NCI-H526 (cell line): ENCODE data around the gene ROBO2.
"Not testable (repeated sequence)": the region's sequence is repeated elsewhere in the genome, so short reads cannot be mapped to it uniquely, and the experiment has no call there.

Experiments
- DNase-seq, 2 experiments: peaks; one replicate each; lab custom pipeline; 2025; lab: John Stamatoyannopoulos, UW

ROBO2 gene

DNA sequence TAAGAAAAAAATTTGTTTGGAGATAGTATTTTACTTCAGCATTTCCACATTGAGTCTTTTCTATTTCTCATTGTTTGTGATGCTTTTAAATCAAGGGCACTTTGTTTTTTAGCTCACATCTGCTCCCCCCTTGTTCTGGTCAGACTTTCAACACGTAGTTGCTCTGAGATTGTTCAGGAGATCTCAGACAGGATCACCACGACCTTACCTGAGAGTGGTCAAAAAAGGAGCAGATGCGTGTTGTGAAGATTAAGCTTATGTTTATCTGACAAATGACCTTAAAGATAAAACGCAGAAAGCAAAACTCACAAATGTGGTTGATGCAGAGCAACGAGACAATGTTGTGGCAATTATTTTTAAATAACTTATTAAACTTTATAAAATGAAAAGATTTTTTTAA lies 298.3 kb downstream of the ROBO2 start:
- DNase-seq, result no peak

DNA sequence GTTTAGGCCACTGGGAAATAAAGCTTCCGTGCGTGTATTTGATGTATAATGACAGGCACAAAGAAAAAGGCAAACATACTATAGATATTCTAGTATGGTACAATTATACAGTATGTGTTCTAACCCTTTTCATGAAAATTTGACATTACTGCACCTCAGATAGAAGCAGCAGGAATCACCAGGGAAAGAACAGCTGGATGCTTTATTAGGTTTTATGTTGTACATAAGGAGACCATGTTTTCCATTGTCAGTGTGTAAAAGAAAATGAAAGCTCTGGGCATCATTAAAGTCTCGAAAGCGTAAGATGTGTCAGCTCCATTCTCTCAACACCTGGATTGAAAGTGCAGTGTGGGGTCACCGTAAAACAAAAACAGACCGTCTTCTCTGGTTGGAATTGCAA lies 302.1 kb downstream of the ROBO2 start:
- DNase-seq, result no peak

DNA sequence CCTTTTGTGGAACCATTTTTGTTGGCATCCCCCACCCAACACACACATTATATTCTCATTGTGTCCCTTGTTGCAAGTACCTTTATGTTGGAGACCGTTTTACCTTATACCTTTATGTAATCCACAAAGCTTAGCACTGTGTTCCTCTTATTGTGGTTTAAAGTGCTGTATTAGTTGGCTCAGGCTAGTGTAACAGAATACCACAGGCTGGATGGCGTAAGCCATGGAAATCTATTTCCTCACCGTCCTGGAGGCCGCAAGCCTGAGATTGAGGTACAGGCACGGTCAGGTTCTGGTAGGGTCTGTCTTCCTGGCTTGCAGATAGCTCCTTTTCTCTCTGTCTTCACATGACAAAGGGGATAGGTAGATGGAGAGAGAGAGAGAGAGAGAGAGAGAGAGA lies 302.8 kb downstream of the ROBO2 start:
- DNase-seq, result no peak

DNA sequence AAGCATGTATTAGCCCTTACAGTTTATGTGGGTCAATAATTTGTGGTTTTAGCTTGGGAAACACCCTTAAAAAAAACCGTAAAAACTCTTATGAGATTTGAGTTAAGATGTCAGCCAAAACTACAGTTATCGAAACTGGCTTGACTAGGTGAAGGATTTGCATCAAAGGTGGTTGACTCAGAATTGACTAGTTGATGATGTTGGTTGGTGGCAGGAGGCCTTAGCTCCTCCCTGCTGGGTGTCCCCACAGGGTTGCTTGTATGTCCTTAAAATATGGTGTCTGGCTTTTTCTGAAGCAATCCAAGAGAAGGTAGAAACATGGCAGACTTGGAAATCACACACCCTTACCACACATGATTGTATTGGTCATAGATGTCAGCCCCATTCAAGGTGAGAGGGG lies 305.1 kb downstream of the ROBO2 start:
- no peak for DNase-seq

DNA sequence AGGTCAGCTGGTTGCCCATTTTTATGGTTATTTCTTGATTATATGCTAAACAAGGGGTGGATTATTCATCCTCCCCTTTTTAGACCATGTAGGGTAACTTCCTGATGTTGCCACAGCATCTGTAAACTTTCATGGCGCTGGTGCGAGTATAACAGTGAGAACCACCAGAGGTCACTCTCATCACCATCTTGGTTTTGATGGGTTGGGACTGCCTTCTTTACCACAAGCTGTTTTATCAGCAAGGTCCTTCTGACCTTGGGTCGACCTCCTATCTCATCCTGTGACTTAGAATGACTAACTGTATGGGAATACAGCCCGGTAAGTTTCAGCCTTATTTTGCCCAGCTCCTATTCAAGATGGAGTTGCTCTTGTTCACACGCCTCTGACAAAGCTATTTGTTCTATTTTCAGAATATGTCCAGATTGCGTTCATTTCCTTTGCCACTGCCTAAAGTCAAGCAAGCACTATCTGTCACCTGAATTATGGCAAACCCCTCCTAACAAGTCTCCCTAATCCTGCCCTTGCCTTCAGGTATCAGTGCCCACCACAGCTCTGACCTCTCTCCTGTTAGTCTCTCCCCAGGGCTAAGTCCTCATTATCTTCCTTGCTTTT lies 308.5 kb downstream of the ROBO2 start:
- peak in 1 of 2 experiments; percentile 24 for DNase-seq

DNA sequence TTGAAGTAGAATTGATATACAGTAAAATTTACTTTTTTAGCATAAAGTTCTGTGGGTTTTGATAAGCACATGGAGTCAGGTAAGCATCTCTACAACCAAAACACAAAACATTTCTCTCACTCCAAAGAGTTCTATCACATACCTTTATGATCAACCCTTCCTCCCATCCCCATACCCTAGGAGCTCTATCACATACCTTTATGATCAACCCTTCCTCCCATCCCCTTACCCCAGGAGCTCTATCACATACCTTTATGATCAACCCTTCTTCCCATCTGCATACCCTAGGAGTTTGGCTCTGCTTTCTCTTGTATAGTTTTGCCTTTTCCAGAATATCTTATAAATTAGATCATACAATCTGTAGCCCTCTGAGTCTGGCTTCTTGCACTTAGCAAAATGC lies 315.1 kb downstream of the ROBO2 start:
- no peak for DNase-seq

DNA sequence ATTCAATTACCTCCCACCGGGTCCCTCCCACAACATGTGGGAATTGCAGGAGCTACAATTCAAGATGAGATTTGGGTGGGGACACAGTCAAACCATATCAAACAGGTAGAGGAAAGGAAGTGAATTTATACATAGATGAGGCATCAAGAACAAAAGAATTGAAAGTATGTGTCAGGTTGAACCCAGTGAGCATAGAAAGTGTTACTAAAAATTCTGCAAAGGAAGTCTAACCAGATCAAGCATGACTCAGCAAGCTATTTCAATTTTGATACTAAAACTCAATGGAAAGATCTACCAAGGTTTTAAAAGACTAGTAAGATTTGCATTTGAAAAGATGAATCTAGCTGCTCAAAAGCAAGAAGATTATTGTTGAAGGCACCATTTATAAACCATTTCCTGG lies 323.0 kb downstream of the ROBO2 start:
- DNase-seq, result no peak

DNA sequence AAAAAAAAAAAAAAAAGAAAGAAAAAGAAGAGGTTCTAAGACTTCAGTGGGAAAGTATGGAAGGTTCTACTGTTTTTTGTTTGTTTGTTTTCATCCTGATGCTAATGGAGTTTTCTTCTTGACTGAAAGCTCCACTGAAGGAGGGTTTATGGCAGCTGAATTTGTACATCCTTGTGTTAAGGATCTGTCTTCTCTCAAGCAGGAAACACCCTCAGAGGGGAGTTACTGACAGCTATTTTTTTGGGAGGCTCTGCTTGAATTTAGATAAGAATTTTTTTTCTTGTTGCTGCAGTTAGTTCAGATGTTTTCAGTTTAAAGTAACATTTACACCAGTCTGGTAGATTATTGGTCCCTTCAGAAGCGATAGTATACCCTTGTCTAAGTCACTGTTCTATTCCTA lies 325.3 kb downstream of the ROBO2 start:
- no peak for DNase-seq

DNA sequence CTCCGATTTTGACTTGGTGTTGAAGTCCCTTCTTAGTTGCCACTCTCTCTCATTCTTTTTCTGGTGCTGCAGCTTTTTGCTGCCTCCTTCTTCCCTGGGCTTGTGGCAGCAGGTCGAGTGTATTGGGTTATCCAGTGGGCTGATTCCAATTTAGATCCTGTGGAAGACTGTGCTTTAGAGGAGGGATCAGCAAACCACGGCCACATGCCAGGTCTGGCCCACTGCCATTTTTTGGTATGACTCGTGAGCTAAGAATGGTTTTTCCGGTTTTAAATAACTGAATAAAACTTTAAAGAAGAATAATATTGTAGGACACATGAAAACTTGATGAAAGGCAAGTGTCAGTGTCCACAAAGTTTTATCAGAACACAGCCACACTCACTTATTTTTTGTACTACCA lies 330.5 kb downstream of the ROBO2 start:
- DNase-seq, result no peak

DNA sequence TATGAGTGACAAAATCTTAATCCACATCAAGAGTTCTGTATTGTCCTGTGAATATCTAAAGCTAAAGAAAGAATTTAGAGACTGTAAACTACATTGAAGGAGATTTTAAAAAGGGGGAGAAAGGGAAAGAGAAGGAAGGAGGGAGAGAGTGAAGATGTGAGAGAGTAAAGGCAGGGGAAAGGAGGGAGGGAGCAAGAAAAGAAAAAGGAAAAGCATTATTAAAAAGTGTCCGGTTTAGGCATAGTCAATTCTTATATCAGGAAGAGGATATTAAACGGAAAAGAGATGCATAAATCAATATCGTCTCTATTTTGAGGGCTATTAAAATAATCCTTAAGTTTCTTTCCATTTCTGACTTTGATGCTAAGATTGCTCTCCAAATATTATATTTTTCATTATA lies 332.1 kb downstream of the ROBO2 start:
- no peak for DNase-seq

DNA sequence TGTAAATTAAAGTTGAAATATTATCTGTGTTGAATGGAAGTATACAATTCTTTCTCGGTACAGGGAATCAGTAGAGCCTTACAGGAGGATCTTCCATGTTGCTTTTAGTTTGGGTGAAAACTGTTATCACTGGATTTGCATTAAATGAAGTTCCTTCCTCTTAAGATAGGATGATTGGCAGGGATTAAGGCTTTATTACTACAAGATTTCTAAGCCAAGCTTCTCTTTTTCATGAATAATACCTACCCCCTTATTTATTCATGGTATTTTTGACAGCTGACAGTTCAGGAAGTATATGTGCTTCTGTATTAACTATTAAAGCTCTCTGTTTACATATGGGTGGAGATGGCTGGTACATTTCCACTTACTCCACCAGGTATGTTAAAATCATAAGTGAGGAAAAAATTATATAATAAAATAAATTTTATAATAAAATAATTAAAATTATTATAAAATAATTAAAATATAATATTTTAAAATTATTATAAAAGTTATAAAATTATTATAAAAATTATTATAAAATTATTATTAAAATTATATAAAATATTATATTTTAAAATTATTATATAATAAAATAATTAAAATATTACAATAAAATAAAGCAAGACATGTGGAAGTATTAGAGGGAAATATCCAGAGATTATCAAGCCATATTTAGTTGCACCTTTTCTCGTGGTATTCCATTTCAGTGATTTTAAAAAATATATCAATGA lies 332.9 kb downstream of the ROBO2 start:
- no peak for DNase-seq

DNA sequence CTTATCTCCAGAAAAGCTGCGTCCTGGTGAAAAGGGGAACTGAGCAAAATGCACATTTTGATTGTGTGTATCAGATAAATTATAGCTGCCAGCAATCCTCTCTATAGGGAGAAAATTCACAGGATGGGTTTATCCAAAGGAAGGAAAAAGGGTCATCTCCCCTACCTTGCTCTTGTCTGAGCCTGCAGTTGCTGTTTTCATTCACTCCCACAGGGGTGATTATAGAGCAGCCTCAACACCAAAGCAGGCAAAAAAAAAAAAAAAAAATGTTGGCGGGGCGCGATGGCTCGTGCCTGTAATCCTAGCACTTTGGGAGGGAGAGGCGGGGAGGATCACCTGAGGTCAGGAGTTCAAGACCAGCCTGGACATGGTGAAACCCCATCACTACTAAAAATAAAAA lies 333.7 kb downstream of the ROBO2 start:
- no peak for DNase-seq

DNA sequence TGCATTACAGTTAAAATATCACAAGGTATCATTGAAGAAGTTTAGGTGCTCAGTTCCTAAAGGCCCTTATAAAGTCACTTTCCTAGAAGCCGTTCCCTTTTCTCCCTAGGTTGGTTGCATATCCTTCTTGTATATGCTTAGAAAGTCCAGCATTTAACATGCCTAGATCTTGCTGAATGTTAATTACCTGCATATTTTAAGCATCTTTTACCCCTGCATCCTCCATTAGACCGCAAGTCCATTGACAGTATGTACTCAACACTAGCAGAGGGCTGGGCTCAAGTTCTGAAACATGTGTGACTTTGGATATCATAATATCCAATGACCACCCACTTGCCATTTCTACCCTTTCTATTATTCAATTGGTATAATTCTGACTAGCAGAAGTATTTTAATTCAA lies 336.6 kb downstream of the ROBO2 start:
- no peak for DNase-seq

DNA sequence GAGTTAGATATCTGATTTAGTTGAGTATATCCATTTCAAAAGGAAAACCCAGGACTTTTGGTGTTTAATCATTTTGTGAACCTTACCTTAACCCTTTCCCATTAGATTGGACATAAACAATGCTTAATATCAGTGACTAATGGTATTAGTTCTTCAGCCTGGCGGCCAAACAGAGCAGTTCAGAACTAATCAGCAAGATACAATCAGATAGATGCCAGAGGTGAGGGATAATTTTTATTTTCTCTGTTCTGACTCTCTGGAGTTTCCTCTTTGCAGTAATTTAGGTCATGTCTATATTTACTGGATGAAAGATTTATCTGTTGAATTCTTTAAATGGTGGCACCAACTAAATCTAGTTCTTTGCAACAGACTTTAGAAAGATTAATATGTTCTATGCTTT lies 337.8 kb downstream of the ROBO2 start:
- no peak for DNase-seq

DNA sequence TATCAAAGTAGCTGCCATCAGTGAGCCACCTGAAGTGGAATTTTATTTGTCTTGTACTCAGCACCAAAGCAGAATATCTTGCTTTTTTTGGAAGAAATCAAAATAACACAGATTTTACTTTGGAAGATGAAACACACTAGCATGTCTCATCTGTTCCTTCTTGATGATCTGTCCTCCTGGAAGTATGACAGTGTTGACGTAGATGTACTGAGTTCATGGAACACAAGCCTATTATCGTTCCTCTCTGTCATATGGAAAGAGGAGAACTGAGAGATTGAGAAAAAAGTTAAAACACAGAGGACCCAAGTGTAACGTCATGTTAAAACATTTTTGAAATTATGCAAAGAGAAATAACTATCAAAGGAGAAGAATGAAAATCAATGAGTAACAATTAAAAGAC lies 340.2 kb downstream of the ROBO2 start:
- DNase-seq, result no peak

DNA sequence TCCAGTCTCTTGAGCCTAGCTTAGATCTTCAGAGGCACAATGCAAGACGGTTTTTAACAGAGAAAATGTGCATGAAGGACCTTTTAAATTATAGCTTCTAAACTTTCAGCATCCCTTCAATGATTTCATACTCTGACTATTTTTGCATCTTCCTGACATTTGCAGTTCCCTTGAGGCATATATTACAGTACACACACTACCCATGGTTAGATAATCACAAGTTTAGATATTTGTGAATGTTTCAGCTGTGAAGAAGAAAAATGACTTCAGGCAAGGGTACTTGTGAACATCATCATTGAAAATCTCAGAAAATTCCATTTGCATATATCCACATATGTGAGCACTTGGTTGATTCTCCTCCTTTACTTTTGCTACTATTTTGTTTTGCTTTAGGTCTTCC lies 341.5 kb downstream of the ROBO2 start:
- DNase-seq, result no peak

DNA sequence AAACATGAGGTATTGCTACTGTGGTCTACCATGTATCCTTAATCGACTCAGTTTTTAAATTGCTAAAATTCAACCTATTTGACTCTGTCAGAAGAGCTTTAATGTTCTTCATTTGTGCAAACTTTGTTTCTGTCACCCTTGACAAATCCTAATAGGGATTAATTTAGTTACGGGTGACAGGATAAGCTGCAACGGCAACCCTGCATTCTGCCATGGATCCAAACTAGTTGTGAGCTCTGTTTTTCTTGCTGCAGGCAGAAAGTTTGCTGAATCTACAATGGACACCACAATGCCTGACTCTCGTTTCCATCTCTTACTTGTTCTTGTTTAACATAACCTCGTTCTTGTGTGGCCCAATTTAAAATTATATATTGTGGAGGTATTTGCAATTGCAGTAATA lies 352.3 kb downstream of the ROBO2 start:
- no peak for DNase-seq

DNA sequence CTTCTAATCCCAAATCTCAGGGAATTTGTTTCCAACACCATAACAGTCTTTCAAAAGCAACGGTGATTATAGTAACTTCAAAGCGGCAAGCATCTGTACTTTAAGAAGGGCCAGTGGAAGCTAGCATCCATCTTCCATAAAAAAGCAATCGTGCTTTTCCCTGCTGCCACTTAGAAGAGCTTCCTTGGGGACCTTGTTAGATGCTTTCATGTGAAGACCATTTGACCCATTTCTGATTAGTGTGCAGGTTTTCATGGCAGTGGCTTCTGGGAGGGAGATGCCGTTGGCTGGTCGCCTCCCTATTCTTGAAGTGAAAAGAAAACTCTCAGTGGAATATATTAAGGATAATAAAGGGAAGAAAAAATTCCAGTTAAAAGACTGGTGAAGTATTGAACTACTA lies 354.1 kb downstream of the ROBO2 start:
- DNase-seq, result no peak

DNA sequence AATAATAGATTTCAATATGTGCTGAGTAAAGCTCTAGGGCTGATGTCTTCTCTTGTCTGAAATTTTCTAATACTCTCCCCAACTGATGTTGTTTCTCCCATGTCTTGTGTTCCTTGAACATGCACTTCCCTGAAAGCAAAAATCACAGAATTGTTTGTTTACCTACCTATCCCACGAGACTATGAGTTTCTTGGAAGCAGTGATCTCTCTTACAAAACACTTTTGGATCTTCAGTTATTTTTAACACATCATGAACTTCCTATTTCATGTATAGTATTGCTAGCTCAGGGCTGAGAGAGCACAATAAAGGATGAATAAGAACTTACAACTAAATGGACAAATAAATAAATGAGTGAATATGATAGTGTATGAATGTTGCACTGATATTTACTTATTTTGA lies 365.0 kb downstream of the ROBO2 start:
- DNase-seq, result no peak

DNA sequence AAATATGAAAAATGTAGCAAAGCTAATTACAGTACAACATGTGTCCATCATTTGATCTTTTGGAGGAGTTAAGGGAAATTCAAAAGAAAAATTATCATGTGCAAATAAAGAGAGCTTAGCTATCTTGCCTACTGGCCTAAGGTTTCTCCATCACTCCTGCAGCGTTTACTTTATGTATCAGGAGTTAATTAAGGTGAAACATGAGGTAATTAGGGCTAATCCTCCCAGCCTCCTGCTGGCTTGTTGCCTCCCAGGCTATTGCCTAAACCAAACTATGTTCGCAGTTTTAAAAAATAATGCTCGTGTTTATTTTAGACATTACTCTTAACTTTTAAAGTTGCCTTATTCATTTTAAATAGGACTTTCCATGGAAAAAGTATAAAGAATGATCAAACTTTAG lies 367.5 kb downstream of the ROBO2 start:
- no peak for DNase-seq

DNA sequence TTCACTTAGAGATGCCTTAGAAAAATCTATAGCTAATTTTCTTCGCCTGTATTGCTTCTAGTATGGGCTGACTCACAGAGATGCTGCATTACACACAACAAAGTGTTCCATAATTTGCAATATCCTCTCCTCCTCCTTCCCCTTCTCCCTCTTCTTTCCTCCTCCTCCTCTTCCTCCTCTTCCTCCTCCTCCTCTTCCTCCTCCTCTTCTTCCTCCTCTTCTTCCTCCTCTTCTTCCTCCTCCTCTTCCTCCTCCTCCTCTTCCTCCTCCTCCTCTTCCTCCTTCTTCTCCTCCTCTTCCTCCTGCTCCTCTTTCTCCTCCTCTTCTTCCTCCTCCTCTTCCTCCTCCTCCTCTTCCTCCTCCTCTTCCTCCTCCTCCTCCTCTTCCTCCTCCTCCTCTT lies 370.4 kb downstream of the ROBO2 start:
- DNase-seq, result not testable (repeated sequence)

DNA sequence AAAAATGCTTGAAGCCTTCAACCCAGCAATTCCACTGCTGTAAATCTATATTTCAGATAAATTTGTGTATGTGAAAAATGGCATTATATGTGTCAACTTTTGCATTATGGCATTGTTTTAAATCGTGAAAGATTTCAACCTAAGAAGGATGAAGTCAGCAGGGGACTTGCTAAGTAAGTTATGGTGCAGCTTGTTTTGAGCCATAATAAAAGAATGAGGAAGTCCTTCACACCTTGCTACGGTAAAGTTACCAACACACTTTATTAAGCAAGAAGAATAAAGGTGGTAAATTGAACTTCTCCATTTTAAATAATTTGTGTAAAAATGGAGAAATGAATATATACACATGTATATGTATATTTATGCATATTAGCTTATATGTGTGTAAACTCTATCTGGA lies 371.4 kb downstream of the ROBO2 start:
- DNase-seq, result no peak

DNA sequence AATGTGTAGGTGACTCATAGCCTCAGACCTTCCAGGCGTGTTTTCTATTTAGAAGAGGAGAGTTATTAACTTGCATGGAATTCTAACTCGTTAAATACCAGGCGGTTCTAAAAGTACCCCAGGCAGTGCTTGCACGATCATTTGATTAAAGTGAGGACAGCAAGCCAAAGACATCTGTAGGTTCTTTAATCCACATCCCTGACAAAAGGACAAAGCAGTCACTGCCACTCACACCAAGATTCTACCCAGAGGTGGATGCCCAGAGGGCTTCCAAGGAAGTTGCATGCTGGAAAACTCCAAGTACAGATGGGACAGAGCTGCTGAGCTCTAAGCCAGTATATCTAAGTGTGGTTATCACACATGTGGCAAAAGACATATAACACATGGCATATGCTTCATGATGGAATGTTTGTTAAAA lies 372.1 kb downstream of the ROBO2 start:
- no peak for DNase-seq

DNA sequence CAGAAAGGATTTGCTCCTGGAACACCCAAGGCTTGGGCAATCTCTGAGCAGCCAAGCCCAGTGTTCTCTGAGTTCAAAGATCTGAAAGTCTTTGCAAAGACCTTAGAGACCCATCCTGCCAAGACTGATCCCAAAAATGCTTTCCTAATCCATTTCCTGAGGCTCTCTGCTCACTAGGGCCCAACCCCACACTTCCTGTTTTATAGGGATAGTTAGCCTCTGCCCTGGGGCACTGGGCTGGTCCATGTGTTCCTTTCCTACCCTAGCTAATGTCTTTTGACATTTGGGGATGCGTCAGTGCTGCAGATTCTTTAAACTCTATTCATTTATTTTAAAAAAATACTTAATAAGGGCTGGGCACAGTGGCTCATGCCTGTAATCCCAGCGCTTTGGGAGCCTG lies 372.7 kb downstream of the ROBO2 start:
- DNase-seq, result no peak
